Measurements from ENCODE around the gene BAZ1A. TPM values are rescaled to one million over a fixed set of nuclear protein-coding genes. Genes with fewer than 3 reads are reported as not detected.

Gene BAZ1A
- total RNA-seq, 1 donor from 2014 or later: 25.0 TPM

GRCh38 chr14:34865889-34866574 is 9.1 kb downstream of the BAZ1A start:
- TF ChIP-seq CTCF (IDR thresholded peaks at IDR 0.05): no peak
- DNase-seq (ENCODE audit: low spot score): no peak
- Mint-ChIP-seq H3K9me3 (ENCODE audit: low read depth) (no peaks in the 10 kb centered on the region), H3K36me3 (ENCODE audit: low read depth) (peaks cover 2% of the 10 kb centered on the region), H3K4me1 (ENCODE audit: low read depth) (no peaks in the 10 kb centered on the region), H3K27me3 (ENCODE audit: low read depth) (no peaks in the 10 kb centered on the region), H3K4me3 (ENCODE audit: unreplicated experiment) (no peak overlapping the region), H3K27ac (ENCODE audit: unreplicated experiment) (no peak overlapping the region)

- Mint-ChIP-seq H3K27ac (ENCODE audit: unreplicated experiment) (no peak overlapping the region), H3K36me3 (ENCODE audit: low read depth) (peaks cover 2% of the 10 kb centered on the region), H3K27me3 (ENCODE audit: low read depth) (no peaks in the 10 kb centered on the region), H3K4me1 (ENCODE audit: low read depth) (no peaks in the 10 kb centered on the region), H3K4me3 (ENCODE audit: unreplicated experiment) (no peak overlapping the region), H3K9me3 (ENCODE audit: low read depth) (no peaks in the 10 kb centered on the region)
- no peak for TF ChIP-seq CTCF (IDR thresholded peaks at IDR 0.05)
- DNase-seq (ENCODE audit: low spot score): no peak
Observed at GRCh38 chr14:34863844-34864243, 11.3 kb downstream of the BAZ1A start.

GRCh38 chr14:34858765-34859164 is 16.4 kb downstream of the BAZ1A start:
- Mint-ChIP-seq H3K27me3 (ENCODE audit: low read depth) (no peaks in the 10 kb centered on the region), H3K36me3 (ENCODE audit: low read depth) (peaks cover 9% of the 10 kb centered on the region), H3K4me3 (ENCODE audit: unreplicated experiment) (no peak overlapping the region), H3K4me1 (ENCODE audit: low read depth) (no peaks in the 10 kb centered on the region), H3K9me3 (ENCODE audit: low read depth) (no peaks in the 10 kb centered on the region), H3K27ac (ENCODE audit: unreplicated experiment) (no peak overlapping the region)
- TF ChIP-seq CTCF (IDR thresholded peaks at IDR 0.05): no peak
- no peak for DNase-seq (ENCODE audit: low spot score)

- no peak overlapping the region for H3K4me3 Mint-ChIP-seq (ENCODE audit: unreplicated experiment)
- TF ChIP-seq CTCF (IDR thresholded peaks at IDR 0.05): no peak
- H3K36me3 Mint-ChIP-seq (ENCODE audit: low read depth): peaks cover 14% of the 10 kb centered on the region
- H3K27me3 Mint-ChIP-seq (ENCODE audit: low read depth): no peaks in the 10 kb centered on the region
- no peak overlapping the region for H3K27ac Mint-ChIP-seq (ENCODE audit: unreplicated experiment)
- DNase-seq (ENCODE audit: low spot score): no peak
- H3K9me3 Mint-ChIP-seq (ENCODE audit: low read depth): no peaks in the 10 kb centered on the region
- no peaks in the 10 kb centered on the region for H3K4me1 Mint-ChIP-seq (ENCODE audit: low read depth)
Observed at GRCh38 chr14:34857689-34858449, 17.3 kb downstream of the BAZ1A start.

- no peak for DNase-seq (ENCODE audit: low spot score)
- no peaks in the 10 kb centered on the region for H3K27me3 Mint-ChIP-seq (ENCODE audit: low read depth)
- H3K36me3 Mint-ChIP-seq (ENCODE audit: low read depth): peaks cover 14% of the 10 kb centered on the region
- TF ChIP-seq CTCF (IDR thresholded peaks at IDR 0.05): no peak
- H3K27ac Mint-ChIP-seq (ENCODE audit: unreplicated experiment): no peak overlapping the region
- no peak overlapping the region for H3K4me3 Mint-ChIP-seq (ENCODE audit: unreplicated experiment)
- no peaks in the 10 kb centered on the region for H3K9me3 Mint-ChIP-seq (ENCODE audit: low read depth)
- peaks cover 3% of the 10 kb centered on the region for H3K4me1 Mint-ChIP-seq (ENCODE audit: low read depth)
Observed at GRCh38 chr14:34853041-34853440, 22.1 kb downstream of the BAZ1A start.
